ENCODE results near the gene LRRC74B.
"Not testable (repeated sequence)": the region's sequence is repeated elsewhere in the genome, so short reads cannot be mapped to it uniquely, and the experiment has no call there.

Gene LRRC74B

DNA sequence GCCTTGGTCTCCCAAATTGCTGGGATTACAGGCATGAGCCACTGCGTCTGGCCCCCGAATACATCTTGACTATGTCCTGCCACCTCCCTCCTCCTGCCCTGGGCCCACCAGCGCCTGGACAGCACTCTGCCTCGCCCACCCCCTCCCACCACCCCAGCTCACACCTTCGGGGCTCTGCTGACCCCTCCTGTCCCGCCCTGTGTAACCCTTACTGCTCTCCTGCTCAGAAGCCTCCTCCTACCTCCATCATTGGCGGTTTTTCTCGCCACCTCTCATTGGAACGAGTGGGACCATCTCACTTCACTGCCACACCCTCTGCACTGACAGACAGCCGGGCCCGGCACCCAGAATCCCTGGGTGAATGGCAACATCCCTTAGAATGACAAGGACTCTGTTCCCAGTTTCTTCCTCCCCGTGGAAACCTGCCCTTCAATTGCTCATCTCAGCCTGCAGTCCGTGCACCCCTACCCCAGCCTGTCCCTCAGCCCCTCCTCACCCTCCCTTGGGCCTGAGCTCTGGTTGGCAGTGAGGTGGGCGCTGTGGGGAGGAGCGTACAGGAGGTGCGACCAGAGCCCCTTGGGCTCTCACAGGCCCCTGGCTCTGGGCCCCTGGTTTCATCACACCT is 32.2 kb downstream of the LRRC74B start:
- TF ChIP-seq, protein P1, sequence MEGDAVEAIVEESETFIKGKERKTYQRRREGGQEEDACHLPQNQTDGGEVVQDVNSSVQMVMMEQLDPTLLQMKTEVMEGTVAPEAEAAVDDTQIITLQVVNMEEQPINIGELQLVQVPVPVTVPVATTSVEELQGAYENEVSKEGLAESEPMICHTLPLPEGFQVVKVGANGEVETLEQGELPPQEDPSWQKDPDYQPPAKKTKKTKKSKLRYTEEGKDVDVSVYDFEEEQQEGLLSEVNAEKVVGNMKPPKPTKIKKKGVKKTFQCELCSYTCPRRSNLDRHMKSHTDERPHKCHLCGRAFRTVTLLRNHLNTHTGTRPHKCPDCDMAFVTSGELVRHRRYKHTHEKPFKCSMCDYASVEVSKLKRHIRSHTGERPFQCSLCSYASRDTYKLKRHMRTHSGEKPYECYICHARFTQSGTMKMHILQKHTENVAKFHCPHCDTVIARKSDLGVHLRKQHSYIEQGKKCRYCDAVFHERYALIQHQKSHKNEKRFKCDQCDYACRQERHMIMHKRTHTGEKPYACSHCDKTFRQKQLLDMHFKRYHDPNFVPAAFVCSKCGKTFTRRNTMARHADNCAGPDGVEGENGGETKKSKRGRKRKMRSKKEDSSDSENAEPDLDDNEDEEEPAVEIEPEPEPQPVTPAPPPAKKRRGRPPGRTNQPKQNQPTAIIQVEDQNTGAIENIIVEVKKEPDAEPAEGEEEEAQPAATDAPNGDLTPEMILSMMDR (IDR thresholded peaks at IDR 0.05): no peak
- Mint-ChIP-seq H3K27me3 (ENCODE audit: low read depth, poor library complexity) (peaks cover 4% of the 10 kb centered on the region), H3K4me1 (peaks cover 4% of the 10 kb centered on the region), H3K27ac (no peak overlapping the region), H3K4me3 (no peak overlapping the region), H3K36me3 (ENCODE audit: low read depth) (no peaks in the 10 kb centered on the region), H3K9me3 (peaks cover 3% of the 10 kb centered on the region)
- DNase-seq: no peak

DNA sequence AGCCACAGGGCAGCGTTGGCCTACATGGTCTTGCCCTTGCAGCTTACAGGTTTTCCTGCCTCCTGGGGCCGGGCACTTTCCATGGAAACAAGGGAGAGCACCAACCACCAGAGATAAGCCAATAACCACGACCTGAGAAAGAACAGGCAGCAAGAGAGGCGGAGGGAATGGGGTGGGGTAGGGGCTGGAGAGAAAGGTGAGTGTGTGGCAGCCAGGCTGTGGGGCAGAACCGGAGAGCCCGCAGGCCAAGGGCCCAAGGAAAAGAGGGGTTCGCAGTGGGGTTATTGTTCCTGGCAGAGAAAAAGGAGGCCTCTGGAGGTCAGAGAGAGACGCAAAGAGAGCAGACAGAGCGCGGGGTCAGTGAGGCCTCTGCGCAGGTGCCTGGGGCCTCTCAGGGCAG is 33.2 kb downstream of the LRRC74B start:
- no peak for DNase-seq
- peaks cover under 1% of the 10 kb centered on the region for H3K27me3 Mint-ChIP-seq (ENCODE audit: low read depth, poor library complexity)
- peaks cover 4% of the 10 kb centered on the region for H3K4me1 Mint-ChIP-seq
- H3K36me3 Mint-ChIP-seq (ENCODE audit: low read depth): no peaks in the 10 kb centered on the region
- no peak overlapping the region for H3K27ac Mint-ChIP-seq
- H3K9me3 Mint-ChIP-seq: no peaks in the 10 kb centered on the region
- no peak overlapping the region for H3K4me3 Mint-ChIP-seq
- TF ChIP-seq, protein P1 (IDR thresholded peaks at IDR 0.05): no peak

DNA sequence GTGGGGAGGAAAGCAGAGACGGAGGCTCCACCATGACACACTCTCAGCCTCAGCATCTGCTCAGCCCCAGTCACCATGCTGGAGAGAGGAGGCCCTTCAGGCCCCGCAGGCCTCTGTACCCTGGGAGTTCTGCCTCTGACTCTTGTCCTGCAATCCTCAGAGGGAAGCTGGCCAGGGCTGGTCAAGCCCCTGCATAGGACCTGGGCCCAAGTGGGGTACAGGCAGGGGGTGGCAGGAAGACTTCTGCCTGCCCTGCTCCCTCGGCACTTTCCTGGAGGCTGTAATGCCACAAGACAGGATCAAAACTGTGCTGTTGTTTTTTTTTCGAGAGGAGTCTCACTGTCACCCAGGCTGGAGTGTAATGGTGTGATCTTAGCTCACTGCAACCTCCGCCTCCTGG is 33.7 kb downstream of the LRRC74B start:
- Mint-ChIP-seq H3K4me3 (no peak overlapping the region), H3K27ac (no peak overlapping the region), H3K27me3 (ENCODE audit: low read depth, poor library complexity) (peaks cover 1% of the 10 kb centered on the region), H3K36me3 (ENCODE audit: low read depth) (no peaks in the 10 kb centered on the region), H3K9me3 (peaks cover 1% of the 10 kb centered on the region), H3K4me1 (peaks cover 4% of the 10 kb centered on the region)
- TF ChIP-seq, protein P1 (IDR thresholded peaks at IDR 0.05): no peak
- DNase-seq: no peak

DNA sequence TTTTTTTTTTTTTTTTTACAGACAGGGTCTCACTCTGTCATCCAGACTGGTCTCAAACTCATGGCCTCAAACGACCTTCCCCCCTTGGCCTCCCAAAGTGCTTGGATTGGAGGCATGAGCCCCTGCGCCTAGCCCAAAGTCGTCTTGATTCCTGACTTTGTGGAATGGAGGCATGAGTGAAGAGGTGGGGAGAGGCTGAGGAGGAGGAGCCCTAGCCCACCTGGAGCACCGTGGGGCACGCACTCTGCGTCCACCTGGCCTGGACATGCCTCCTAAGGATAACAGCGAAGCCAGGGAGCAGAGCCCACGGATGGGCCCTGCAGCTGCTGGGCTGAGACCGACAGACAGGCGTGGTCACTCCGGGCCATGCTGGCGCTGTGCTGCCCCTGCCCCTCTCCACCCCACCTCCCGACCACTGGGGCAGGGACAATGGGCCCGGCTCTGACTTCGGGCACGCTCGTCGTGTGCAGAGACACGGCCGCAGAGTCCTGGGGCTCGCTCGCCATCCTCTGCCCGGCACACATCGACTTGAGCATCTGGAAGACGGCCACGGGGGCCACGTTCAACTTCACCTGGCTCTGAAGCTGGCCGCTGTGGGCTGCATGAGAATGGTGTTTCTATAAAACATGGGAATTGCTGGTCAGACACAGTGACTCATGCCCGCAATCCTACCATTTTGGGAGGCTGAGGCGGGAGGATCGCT is 34.8 kb downstream of the LRRC74B start:
- peaks cover 3% of the 10 kb centered on the region for H3K27me3 Mint-ChIP-seq (ENCODE audit: low read depth, poor library complexity)
- no peaks in the 10 kb centered on the region for H3K36me3 Mint-ChIP-seq (ENCODE audit: low read depth)
- no peak overlapping the region for H3K4me3 Mint-ChIP-seq
- TF ChIP-seq, protein P1 (IDR thresholded peaks at IDR 0.05): no peak
- peaks cover 4% of the 10 kb centered on the region for H3K9me3 Mint-ChIP-seq
- peaks cover 4% of the 10 kb centered on the region for H3K4me1 Mint-ChIP-seq
- no peak overlapping the region for H3K27ac Mint-ChIP-seq
- no peak for DNase-seq

DNA sequence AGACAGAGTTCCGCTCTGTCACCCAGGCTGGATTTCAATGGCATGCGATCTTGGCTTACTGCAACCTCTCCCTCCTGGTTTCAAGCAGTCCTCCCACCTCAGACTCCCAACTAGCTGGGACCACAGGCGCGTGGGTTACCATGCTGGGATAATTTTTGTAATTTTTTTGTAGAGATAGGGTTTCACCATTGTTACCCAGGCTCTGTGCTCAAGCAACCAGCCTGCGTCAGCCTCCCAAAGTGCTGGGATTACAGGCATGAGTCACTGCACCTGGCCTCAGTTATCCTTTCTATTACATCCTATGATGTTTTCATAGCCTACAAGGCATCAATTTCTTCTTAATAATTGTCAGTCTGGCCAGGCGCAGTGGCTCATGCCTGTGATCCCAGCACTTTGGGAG is 36.5 kb downstream of the LRRC74B start:
- H3K9me3 Mint-ChIP-seq: peaks cover 4% of the 10 kb centered on the region
- TF ChIP-seq, protein P1 (IDR thresholded peaks at IDR 0.05): no peak
- H3K27ac Mint-ChIP-seq: no peak overlapping the region
- peaks cover 3% of the 10 kb centered on the region for H3K27me3 Mint-ChIP-seq (ENCODE audit: low read depth, poor library complexity)
- no peak overlapping the region for H3K4me3 Mint-ChIP-seq
- peaks cover 4% of the 10 kb centered on the region for H3K4me1 Mint-ChIP-seq
- H3K36me3 Mint-ChIP-seq (ENCODE audit: low read depth): no peaks in the 10 kb centered on the region
- no peak for DNase-seq

DNA sequence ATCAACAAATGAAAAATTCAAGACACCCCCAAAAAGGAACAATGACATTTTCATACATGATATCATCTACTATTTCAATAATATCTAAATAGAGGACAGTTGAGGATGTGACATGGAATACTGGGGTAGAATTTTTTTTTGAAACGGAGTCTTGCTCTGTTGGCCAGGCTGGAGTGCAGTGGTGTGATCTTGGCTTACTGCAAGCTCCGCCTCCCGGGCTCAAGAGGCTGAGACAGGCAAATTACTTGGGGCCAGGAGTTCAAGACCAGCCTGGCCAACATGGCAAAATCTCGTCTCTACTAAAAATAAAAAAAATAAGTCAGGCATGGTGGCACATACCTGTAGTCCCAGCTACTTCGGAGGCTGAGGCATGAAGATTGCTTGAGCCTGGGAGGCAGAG is 41.4 kb downstream of the LRRC74B start:
- TF ChIP-seq, protein P1 (IDR thresholded peaks at IDR 0.05): no peak
- H3K4me1 Mint-ChIP-seq: no peaks in the 10 kb centered on the region
- no peaks in the 10 kb centered on the region for H3K36me3 Mint-ChIP-seq (ENCODE audit: low read depth)
- H3K27ac Mint-ChIP-seq: no peak overlapping the region
- peaks cover 4% of the 10 kb centered on the region for H3K9me3 Mint-ChIP-seq
- DNase-seq: no peak
- no peak overlapping the region for H3K4me3 Mint-ChIP-seq
- peaks cover 16% of the 10 kb centered on the region for H3K27me3 Mint-ChIP-seq (ENCODE audit: low read depth, poor library complexity)

DNA sequence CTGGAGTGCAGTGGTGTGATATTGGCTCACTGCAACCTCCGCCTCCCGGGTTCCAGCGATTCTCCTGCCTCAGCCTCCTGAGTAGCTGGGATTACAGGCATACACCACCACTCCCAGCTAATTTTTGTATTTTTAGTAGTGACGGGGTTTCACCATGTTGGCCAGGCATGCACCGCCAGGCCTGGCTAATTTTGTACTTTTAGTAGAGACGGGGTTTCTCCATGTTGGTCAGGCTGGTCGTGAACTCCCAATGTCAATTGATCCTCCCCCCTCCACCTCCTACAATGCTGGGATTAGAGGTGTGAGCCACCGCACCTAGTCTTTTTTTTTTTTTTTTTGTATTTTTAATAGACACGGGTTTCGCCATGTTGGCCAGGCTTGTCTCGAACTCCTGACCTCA is 42.2 kb downstream of the LRRC74B start:
- H3K36me3 Mint-ChIP-seq (ENCODE audit: low read depth); H3K9me3 Mint-ChIP-seq; H3K4me3 Mint-ChIP-seq; DNase-seq; H3K4me1 Mint-ChIP-seq; H3K27ac Mint-ChIP-seq: not testable (repeated sequence)
- peaks cover 16% of the 10 kb centered on the region for H3K27me3 Mint-ChIP-seq (ENCODE audit: low read depth, poor library complexity)

DNA sequence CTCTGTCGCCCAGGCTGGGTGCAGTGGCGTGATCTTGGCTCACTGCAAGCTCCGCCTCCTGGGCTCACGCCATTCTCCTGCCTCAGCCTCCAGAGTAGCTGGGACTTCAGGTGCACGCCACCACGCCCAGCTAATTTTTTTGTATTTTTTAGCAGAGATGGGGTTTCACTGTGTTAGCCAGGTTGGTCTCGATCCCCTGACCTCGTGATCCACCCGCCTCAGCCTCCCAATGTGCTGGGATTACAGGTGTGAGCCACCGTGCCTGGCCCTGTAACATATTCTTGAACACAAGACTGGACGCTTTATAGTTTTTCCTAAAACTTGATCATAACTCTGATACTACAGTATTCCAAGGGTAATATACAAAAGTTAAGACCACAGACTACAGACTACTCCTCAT is 45.5 kb downstream of the LRRC74B start:
- peaks cover 17% of the 10 kb centered on the region for H3K27me3 Mint-ChIP-seq (ENCODE audit: low read depth, poor library complexity)
- H3K4me3 Mint-ChIP-seq; H3K4me1 Mint-ChIP-seq; H3K27ac Mint-ChIP-seq; DNase-seq; H3K36me3 Mint-ChIP-seq (ENCODE audit: low read depth); H3K9me3 Mint-ChIP-seq: not testable (repeated sequence)

Data from nephron progenitor cell (in vitro differentiated cells).